HT-29 (cell line): ENCODE data around the gene ST6GAL1. TPM values are rescaled to one million over a fixed set of nuclear protein-coding genes. Genes with fewer than 3 reads are reported as not detected.
"Not testable (repeated sequence)": the region's sequence is repeated elsewhere in the genome, so short reads cannot be mapped to it uniquely, and the experiment has no call there.

Experiments
- DNase-seq: peaks from one replicate; pipeline ENCODE4 v3.0.0-alpha.2; 2015; ENCODE audit warnings: low spot score
- total RNA-seq: library from RNA; depleted of rRNA; stranded (reverse); fragments of >200 nt; shearing (Covaris generic); gene quantifications from 2 replicates; pipeline ENCODE4 v1.2.3, GENCODE V29; 2014

The ST6GAL1 gene
- total RNA-seq, 1 experiment from 2014 or later = 4.2 TPM

DNA sequence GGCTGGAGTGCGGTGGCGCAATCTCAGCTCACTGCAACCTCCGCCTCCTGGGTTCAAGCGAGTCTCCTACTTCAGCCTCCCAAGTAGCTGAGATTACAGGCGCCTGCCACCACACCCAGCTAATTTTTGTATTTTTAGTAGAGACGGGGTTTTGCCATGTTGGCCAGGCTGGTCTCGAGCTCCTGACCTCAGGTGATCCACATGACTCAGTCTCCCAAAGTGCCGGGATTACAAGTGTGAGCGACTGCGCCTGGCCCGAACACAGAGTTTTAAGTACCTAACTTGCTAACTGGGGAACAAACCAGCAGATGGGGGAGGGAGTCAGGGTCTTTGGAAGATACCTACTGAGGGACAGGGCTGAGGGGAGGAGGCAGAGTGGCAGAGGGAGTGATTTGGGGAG, 36.9 kb downstream of the ST6GAL1 start:
- DNase-seq = not testable (repeated sequence)

DNA sequence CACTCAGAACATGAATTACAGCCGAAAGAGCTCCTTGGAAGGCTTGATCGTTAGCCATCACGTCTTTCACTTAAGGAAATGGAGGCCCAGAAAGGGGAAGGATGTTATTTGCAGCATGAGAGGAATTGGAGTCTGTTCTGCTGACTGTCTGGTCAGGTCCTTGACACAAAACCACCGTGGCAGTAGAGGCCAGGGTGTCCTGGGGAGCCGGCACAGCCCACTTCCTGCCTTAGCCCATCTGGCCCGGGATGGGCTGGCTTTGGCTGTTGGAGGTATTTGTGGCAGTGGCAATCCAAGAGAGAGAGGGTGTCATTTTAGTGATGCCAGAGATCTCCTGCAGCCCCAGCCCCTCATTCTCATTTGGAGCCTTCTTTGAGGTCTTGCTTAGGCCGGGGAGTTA, 37.4 kb downstream of the ST6GAL1 start:
- no peak for DNase-seq

DNA sequence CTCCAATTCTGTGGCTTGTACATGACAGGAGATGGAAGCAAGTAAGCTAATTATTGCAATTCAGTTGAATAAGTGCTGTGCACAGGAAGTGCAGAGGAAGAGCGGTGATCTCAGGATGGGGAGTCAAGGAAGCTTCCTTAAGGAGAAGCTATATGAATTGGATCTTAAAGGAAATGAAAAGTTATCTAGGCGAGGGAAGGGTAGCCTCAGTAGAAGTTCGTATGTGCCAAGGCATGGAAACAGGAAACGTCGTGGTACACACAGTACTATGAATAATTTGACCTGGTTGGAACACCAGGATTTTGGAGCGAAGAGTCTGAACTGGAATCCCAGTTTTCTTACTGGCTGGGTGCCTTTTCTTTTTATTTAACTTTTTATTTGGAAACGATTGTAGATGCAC, 39.3 kb downstream of the ST6GAL1 start:
- no peak for DNase-seq

DNA sequence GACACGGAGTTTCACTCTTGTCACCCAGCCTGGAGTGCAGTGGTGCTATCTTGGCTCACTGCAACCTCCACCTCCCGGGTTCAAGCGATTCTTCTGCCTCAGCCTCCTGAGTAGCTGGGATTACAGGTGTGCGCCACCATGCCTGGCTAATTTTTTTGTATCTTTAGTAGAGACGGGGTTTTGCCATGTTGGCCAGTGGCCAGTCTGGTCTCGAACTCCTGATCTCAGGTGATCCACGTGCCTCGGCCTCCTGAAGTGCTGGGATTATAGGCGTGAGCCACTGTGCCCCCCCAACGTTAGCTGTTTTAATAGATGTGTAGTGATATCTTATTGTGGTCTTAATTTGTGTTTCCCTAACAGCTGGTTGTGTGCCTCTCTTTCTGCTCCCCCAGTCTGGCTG, 40.8 kb downstream of the ST6GAL1 start:
- DNase-seq = not testable (repeated sequence)

DNA sequence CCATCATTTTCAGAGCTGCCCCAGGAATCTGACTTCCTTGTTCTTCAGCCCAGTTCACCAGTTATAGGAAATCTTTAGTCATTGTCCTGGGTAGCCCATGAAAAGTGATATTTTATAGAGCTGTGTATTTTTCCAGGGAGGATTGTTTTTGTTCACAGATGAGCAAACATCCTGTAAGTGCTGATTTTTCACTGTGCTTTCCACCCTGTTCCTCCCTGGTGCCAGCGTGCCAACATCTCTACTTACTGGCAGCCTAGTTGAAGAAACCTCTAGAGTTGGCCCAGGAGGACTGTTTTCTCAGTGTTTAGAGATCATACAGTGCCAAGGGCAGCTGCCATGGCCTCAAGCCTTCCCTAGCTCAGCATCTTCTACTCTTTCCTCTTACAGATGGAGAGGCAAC, 41.3 kb downstream of the ST6GAL1 start:
- DNase-seq = no peak

DNA sequence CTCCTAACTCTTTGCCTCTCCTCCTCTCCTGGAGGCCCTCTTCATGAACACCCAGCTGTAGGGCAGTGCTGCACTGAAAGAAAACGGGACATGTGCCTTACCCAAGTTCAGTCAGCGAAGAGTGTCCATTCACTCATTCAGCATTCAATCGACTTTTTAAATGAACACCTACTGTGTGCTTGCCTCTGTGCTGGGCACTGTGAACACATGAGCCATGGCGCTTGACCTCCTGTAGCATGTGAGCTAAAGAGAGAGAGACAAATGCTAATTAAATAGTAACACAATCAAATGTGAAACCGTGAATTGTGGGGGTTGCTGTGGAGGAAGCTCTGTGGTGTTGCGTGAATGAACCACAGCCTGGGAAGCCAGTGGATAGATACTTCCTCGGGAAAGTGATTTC, 43.4 kb downstream of the ST6GAL1 start:
- DNase-seq = no peak

DNA sequence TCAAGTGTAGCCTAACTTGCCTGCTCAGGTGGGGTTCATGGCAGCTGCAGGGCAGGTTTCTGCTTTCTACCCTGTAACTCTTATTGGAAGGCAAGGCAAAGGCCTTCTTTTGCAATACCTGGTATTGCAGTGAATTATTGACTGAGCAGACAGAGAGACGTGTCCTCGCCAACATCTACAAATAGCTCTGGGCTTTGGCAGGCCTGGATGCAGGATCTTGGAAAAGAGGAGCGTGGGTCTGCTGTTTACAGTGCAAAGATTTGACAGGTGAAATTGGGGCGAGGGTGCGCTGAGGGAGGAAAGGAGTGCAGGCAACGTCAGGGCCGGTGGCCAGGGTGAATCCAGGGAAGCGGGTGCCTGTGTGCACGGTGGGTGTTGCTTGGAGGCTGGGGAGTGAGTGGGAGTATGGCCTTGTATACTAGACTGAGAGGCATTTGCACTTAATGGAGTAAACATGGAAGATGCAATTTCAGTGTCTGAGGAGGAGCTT, 44.5 kb downstream of the ST6GAL1 start:
- no peak for DNase-seq

DNA sequence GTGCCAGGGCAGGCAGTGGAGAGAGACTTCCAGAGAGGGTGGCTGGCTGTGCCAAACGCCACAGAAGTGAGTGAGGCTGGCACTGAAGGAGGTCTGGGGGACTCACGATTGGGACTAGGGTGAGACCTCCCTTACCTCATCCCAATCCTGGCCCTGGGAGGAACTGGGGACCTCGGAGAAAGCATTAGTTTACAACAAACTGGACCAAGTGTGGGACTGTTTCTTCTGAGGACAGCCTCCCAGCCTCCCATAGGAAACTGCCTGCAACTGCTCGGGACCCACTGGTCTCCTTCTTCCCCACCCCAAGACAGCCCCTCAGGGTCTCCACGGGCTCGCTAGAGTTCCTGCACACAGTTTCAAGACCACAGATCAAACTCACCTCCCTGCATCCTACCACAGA, 45.4 kb downstream of the ST6GAL1 start:
- DNase-seq = no peak

DNA sequence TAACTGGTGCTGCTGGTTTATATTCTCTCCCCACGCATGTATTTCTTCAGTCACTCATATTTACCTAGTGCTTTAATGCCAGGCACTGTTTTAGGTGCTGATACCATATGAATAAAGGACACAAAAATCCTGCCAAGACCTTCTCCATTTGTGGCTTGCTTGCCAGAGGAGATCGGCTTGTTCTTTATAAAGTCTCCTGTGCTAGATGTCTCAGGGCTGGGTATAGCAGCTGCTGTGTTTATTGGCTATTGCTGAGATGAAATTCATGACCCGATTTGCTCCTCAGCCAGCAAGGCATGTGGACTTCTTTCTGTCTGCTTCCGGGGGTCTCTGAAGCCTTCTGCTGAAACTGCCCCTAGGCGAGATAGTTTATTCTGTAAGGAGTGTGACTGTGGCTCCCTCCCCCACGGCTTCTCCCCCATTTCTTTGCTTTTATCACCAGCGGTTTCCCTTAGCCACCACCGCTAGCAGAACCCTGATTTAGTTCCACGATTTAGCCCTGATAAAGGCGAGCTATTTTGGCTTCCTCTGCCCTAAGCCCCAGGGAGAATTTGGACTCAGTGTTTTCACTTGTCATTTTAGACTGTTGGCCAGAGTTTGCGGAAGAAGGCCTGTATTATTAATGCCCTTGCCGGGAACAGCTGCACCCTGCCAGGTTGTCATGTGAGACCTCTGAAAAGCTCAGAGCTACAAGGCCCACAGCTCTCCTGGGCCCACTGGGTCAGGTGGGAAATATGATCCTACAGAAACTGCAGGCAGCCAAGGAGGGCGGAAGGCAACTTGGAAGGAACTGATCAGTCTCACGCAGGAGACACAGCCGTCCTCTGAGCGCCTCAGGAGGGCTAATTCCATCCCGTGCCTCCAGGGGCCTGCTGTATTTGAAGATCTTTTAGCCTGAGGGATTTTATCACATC, 46.8 kb downstream of the ST6GAL1 start:
- DNase-seq = no peak

DNA sequence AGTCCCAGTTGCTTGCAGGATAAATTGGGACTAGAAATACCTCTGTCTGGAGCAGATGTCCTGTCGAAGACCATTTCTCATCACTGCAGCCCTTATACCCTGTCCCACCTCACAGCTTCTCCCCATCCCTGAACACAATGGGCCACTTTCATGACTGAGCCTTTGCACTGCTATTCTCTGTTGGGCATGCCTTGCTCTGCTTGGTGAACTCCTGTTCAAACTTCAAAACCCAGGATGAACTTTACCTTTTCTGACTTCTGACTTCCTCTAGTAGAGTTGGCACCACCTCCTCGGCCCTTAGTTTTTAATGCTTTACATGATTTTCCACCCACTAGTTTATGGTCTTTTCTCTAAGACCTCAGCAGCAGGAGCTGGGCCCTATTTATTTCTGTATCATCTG, 48.4 kb downstream of the ST6GAL1 start:
- no peak for DNase-seq

DNA sequence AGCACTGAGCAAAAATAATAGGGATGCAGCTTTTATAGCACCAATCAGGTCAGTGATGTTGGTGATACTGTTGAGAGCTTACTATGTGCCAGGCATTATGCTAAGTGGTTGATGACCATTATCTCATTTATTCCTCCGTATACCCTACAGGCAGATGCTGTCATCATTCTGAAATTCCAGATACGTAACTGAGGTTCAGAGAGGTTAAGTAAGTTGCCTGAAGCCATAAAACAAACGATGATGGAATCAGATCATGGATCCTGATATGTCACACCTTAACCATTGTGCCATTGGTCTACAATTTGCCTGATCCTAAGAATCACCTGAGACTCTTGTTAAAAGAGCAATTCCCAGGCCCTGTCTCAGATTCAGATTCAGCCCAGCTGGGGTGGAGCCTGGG, 49.5 kb downstream of the ST6GAL1 start:
- DNase-seq = no peak

DNA sequence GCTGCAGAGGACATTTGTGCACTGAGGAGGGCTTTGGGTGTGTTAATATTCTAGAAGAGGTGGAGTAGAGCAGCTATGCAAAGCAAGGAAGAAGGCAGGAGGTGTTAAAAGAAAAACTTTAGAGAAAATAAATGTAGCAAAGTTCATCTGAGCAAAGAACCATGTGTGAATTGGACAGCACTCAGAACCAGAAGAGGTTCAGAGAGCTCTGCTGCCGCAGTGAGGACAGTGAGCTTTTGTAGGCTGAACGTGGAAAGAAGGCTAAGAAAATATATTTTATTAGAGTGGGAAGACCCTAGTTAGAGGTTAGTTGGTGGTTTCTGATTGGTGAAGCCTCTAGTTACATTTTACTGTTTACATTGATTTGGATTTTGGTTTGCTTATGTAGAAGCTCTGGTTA, 50.7 kb downstream of the ST6GAL1 start:
- no peak for DNase-seq

DNA sequence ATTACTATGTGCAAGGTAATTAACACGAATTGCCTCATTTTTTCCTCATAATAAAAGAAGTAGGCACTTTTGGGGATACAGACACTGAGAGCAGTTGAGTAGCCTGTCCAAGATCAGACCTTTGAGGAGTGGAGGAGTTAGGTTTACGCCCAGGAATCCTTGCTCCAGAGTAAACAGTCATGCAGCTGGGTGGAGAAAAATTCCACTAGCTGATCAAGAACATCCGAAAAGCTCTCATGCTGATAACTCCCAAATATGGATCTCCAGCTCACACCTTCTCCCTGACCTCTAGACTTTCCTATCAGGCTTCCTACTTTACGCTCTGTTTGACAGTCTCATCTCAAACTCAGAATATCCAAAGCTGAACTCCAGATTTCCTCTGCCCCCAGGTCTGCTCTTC, 53.3 kb downstream of the ST6GAL1 start:
- DNase-seq = no peak

DNA sequence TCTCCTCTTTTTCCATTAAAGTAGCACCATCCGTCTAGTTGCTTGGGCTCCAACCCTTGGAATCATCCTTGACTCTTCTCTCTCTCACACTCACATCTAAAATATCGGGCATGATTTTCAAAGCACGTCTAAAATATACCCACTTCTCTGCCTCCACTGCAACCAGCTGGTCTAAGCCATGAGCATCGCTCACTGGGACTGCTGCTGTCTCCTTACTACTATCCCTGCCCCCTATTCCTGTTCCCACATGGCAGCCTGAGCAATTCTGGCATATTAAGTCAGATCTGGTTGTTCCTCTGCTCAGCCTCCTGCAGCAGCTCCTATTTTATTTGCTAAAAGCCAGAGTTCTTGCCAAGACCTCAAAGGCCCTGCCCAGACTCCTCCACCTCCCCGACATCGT, 53.7 kb downstream of the ST6GAL1 start:
- no peak for DNase-seq

DNA sequence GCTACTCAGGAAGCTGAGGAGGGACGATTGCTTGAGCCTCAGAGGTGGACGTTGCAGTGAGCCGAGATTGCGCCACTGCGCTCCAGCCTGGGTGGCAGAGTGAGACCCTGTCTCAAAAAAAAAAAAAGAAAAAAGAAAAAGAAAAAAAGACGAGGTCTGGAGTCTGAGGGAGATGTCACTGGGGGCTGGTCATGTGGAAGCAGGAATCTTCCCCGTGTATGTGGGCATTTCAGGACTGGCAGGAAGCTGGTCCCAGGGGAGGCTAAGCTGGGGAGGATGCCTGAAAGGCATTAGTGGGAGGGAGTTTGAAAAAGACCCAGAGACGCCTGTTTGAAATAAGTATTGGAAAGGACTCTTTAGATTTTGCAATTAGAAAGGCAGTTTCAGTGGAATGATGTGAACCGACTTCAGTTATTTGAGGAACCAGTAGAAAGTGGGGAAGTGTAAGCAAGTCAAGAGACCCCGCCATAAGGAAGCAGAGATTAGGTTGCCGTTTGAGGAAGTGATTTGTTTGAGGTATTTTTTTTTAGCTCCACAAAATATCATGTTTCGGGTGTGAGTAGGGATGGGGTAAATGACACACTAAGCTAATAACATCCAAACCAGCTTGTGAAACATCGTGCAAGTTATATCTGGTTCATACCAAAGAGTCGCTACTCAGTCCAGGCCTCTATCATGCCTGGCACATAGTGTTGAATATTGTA, 55.5 kb downstream of the ST6GAL1 start:
- no peak for DNase-seq

DNA sequence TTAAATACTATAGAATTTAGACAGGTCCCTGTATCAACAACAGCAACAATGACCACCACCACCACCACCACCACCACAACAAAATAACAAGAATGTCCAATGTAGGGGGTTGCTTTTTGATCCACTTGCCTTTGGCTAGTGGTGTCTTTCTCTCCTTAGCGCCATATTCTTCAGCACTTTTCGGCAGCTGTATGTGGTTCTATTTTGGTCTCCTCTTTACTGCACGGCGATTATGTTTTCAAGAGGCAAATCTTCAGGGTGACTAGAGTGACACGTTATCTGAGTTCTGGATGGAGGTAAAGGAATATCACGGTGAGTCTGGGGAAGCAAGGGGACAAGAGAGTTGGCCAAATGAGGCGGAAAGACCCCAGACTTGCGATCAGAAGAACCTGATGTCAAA, 56.1 kb downstream of the ST6GAL1 start:
- DNase-seq = no peak

DNA sequence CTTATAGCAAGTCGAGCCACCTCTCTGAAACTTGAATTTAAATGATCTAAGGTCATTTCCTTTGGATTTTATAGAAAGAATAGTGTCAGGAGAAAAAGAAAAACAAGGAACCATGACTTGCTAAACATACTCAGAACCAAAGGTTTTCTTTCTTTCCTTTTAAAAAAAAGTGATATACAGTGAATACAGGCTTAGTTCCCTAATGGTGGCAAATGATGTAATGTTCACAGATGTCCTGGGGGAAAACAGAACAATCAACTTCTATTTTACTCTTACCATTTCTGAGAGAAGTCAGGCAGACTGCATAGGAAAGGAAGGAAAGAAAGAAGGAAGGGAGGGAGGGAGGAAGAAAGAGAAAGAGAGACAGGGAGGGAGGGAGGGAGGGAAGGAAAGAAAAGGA, 56.5 kb downstream of the ST6GAL1 start:
- no peak for DNase-seq

DNA sequence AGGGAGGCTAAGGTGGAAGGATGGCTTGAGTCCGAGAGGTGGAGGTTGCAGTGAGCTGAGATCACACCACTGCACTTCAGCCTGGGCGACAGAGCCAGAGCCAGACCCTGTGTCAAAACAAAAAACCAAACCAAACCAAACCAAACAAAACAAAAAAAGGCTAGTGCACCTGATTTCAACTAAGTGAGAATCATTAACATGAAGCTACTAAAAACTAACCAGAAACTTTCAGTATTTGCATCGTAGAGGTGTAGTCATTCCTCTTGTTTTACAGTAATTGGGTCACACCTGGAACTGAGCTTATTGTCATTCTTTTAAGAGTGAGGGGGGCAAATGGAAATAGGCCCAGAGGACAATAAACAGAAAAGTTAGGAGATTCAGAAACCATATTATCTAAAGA, 58.5 kb downstream of the ST6GAL1 start:
- DNase-seq = no peak

DNA sequence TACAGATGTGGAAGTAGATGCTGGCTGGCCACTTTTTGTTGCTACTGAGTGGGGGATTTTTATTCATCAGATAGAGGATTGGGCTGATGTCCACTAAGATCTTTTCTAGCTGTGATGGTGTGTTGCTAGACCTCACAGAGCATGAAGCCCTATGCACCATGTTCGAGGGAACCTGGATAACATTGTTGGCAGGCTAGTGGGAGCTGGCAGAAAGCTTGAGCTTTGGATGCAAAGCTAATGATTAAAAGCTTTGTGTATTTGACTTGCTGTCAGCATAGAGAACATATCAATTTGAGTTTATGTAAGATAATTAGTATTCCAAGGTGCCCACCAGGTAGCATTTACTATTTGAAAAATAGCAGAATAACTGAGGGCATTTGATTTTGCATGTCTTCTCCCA, 59.1 kb downstream of the ST6GAL1 start:
- no peak for DNase-seq

DNA sequence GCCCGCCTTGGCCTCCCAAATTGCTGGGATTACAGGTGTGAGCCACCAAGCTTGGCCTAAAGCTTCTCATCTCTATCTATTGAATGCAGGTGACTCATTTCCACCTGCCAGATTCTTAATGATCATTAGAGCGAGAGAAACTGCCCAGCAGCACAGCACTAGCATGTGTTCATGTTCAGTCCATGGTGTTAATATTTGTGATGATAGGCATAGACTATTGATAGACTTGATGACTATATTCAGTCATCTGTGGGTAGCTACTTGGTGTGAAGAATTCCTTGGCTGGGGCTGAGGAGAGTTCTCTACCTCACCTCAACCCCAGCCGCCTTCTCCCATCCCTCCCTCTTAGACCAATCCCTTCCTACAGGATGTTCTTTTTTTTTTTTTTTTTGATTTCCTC, 60.0 kb downstream of the ST6GAL1 start:
- DNase-seq = no peak

DNA sequence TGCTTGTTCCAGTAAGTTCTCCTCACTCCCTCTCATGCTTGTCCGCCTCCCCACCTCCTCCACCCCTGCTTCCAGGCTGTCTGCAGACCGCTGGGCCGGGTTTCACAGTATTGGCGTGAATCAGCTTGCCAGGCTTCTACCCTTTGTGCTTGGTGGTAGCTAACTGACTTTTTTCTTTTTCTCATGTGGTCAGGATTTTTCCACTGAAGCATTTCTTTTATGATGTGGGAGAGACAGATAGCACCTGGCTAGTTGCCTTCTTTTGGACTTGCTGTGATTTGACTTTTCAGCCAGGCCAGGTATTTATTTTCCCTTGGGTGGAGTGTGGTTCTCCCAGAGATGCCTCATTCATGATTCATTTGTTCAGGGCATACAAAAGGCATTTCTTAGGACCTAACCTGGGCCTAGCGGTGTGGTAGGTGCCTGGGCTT, 60.6 kb downstream of the ST6GAL1 start:
- DNase-seq = peak; percentile 9

DNA sequence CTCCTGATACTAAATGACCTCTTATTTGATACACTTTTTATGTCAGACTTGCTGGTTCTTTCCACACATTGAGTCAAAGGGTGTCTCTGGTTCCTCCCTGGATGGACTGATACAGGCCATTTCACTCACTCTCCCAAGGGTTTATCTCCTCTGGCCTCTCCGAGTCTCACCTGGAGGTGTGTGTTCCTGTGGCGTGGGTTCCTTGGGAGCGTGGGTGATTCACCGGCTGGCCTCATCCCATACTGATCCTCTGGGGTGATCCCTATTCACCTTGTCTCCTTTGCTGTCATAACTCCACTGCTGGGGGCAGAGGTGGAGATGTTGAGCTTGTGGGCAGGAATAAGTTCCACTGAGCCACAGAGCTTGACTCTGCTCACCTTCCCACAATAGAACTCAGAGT, 61.1 kb downstream of the ST6GAL1 start:
- no peak for DNase-seq

DNA sequence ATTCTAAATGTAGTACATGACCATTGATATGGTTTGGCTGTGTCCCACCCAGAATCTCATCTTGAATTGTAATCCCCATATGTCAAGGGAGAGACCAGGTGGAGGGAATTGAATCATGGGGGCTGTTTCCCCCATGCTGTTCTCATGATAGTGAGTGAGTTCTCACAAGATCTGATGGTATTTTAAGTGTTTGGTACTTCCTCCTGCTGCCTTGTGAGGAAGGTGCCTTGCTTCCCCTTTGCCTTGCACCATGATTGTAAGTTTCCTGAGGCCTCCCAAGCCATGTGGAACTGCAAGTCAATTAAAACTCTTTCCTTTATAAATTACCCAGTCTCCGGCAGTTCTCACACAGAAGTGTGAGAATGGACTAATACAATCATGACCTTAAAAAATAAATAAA, 61.8 kb downstream of the ST6GAL1 start:
- not testable (repeated sequence) for DNase-seq
